HepG2 (cell line): ENCODE results near the gene THEMIS. TPM values are rescaled to one million over a fixed set of nuclear protein-coding genes. Genes with fewer than 3 reads are reported as not detected.

ENCODE experiments used
- ATAC-seq: fragments of 200-7000 bp; cut with Tn5 transposase; 3 replicates; pipeline ENCODE4 v1.9.1; 2020; ENCODE audit warnings: mild to moderate bottlenecking, moderate library complexity
- BruUV-seq: library from RNA; stranded (reverse); fragments of 400-500 nt; replicated peaks from 2 replicates; lab custom pipeline; 2021; lab: Mats Ljungman, UMichigan
- CTCF ChIA-PET: fragments of 300-600 bp; formaldehyde crosslinking; extraction: SDS; loops from one replicate; lab custom pipeline; 2021; ENCODE audit warnings: low total read pairs, inconsistent platforms, low intra/inter-chr PET ratio; lab: Yijun Ruan, JAX
- POLR2A ChIA-PET: fragments of 350-600 bp; sonication (Branson Sonifier 250); formaldehyde crosslinking; loops from one replicate; lab custom pipeline; 2020; ENCODE audit warnings: antibody characterized with exemption, inconsistent platforms; lab: Yijun Ruan, JAX
- DNase-seq: peaks from one replicate; pipeline ENCODE4 v3.0.0-alpha.2; 2015; ENCODE audit warnings: low spot score
- FAIRE-seq: peaks from 3 replicates; lab custom pipeline; 2011; peaks lifted over from hg19 to GRCh38; lab: Jason Lieb, UNC
- H2AFZ ChIP-seq: one replicate; pipeline ENCODE4 v1.6.1; 2011; ENCODE audit warnings: low read length, inconsistent platforms
- H3K27ac ChIP-seq: fragments of 300-600 bp; 3 replicates; pipeline ENCODE4 v1.8.0; 2011; ENCODE audit warnings: mixed run types, mild to moderate bottlenecking, mixed read lengths, low read length, inconsistent platforms; ENCODE audit not compliant: insufficient read depth; ENCODE audit errors: extremely low read length
- H3K27me3 ChIP-seq, 2 experiments: fragments of 200-600 bp in 1 of 2; 2 replicates in 1 of 2; 3 replicates in 1 of 2; pipeline versions ENCODE4 v1.6.0 to v1.8.0; 2011; ENCODE audit warnings: low read length in 2 of 2, mild to moderate bottlenecking in 2 of 2, moderate library complexity in 2 of 2, inconsistent platforms in 1 of 2; ENCODE audit not compliant: insufficient read depth in 2 of 2, control insufficient read depth in 1 of 2
- H3K36me3 ChIP-seq, 2 experiments: fragments of 200-600 bp in 1 of 2; replicated peaks in 1 of 2; 2 replicates in 1 of 2; 3 replicates in 1 of 2; pipeline versions ENCODE4 v1.5.1 to v1.8.0; 2011; ENCODE audit warnings: low read length in 2 of 2, inconsistent platforms in 1 of 2; ENCODE audit not compliant: insufficient read depth in 2 of 2, control insufficient read depth in 1 of 2
- H3K4me1 ChIP-seq: 2 replicates; pipeline ENCODE4 v1.5.1; 2012; ENCODE audit warnings: low read length, inconsistent platforms; ENCODE audit not compliant: insufficient read depth
- H3K4me2 ChIP-seq: 2 replicates; pipeline ENCODE4 v1.6.0; 2011; ENCODE audit warnings: low read depth, low read length, inconsistent platforms
- H3K4me3 ChIP-seq, 3 experiments: fragments of 200-600 bp in 1 of 3; sonication (generic), shearing (Covaris generic) in 1 of 3; replicated peaks in 1 of 3; 2 replicates each; pipeline ENCODE4 v1.5.1; 2011 to 2016; ENCODE audit warnings: low read length in 3 of 3, inconsistent platforms in 2 of 3, low read depth in 2 of 3, mild to moderate bottlenecking in 2 of 3, control low read depth in 1 of 3, mixed read lengths in 1 of 3; ENCODE audit not compliant: insufficient read depth in 1 of 3
- H3K79me2 ChIP-seq: one replicate; pipeline ENCODE4 v1.6.1; 2011; ENCODE audit warnings: low read length, inconsistent platforms; ENCODE audit not compliant: insufficient read depth
- H3K9ac ChIP-seq: 2 replicates; pipeline ENCODE4 v1.6.0; 2011; ENCODE audit warnings: mild to moderate bottlenecking, low read depth, low read length, inconsistent platforms; ENCODE audit not compliant: insufficient read depth
- H3K9me3 ChIP-seq: 2 replicates; pipeline ENCODE4 v1.5.1; 2012; ENCODE audit warnings: mild to moderate bottlenecking, low read length
- H4K20me1 ChIP-seq: 2 replicates; pipeline ENCODE4 v1.6.0; 2011; ENCODE audit warnings: inconsistent platforms, mild to moderate bottlenecking, low read length, moderate library complexity; ENCODE audit not compliant: insufficient read depth
- HNRNPK ChIP-seq: fragments of 200-400 bp; formaldehyde crosslinking; IDR thresholded peaks from 2 replicates; pipeline ENCODE4 v1.6.1; 2018; ENCODE audit warnings: low read length, low read depth, moderate library complexity, mild to moderate bottlenecking; ENCODE audit not compliant: poor library complexity, severe bottlenecking
- MZF1 ChIP-seq: sonication (generic); formaldehyde crosslinking; IDR thresholded peaks from 2 replicates; pipeline ENCODE4 v1.8.1; 2023; ENCODE audit warnings: mild to moderate bottlenecking, missing genetic modification reagents, borderline replicate concordance
- NR2F1 ChIP-seq, 2 experiments: fragments of 450-650 bp in 1 of 2; formaldehyde crosslinking in 1 of 2; IDR thresholded peaks; 2 replicates each; pipeline versions ENCODE4 v1.5.0 to v1.6.1; 2016 to 2020; ENCODE audit warnings: mild to moderate bottlenecking in 1 of 2, missing compliant biosample characterization in 1 of 2, missing genetic modification reagents in 1 of 2, moderate library complexity in 1 of 2
- SMYD3 ChIP-seq: sonication (generic); formaldehyde crosslinking; IDR thresholded peaks from 2 replicates; pipeline ENCODE4 v1.8.1; 2023; ENCODE audit warnings: mild to moderate bottlenecking, missing genetic modification reagents
- TOE1 ChIP-seq: sonication (generic); formaldehyde crosslinking; IDR thresholded peaks from 2 replicates; pipeline ENCODE4 v1.4.0; 2020; ENCODE audit warnings: mild to moderate bottlenecking, missing genetic modification reagents
- ZKSCAN1 ChIP-seq: fragments of 150-350 bp; IDR thresholded peaks from 2 replicates; pipeline ENCODE4 v1.6.1; 2014; ENCODE audit warnings: low read length
- ZMYM2 ChIP-seq: sonication (generic); formaldehyde crosslinking; IDR thresholded peaks from 2 replicates; pipeline ENCODE4 v1.8.0; 2022; ENCODE audit warnings: mild to moderate bottlenecking, missing genetic modification reagents
- ZNF337 ChIP-seq: sonication (generic); formaldehyde crosslinking; IDR thresholded peaks from 2 replicates; pipeline ENCODE4 v1.5.1; 2020; ENCODE audit warnings: missing genetic modification reagents, low read depth, mild to moderate bottlenecking, borderline replicate concordance
- ZNF550 ChIP-seq: sonication (generic); formaldehyde crosslinking; IDR thresholded peaks from 2 replicates; pipeline ENCODE4 v1.4.0; 2020; ENCODE audit warnings: mild to moderate bottlenecking, missing genetic modification reagents, borderline replicate concordance
- ZNF580 ChIP-seq: IDR thresholded peaks from 2 replicates; pipeline ENCODE4 v1.6.1; 2016; ENCODE audit warnings: low read depth, borderline replicate concordance
- ZNF605 ChIP-seq: sonication (generic); formaldehyde crosslinking; IDR thresholded peaks from 2 replicates; pipeline ENCODE4 v1.8.0; 2022; ENCODE audit warnings: mild to moderate bottlenecking, missing genetic modification reagents
- WGBS: methylation state at CpG from one replicate; pipeline ENCODE4 v1.1.6; 2017; ENCODE audit warnings: low lambda C conversion rate; 5-methylcytosine and 5-hydroxymethylcytosine counted together
- in situ Hi-C: cut with HindIII; loops from 2 replicates; pipeline ENCODE4 v1.10.0; 2017; ENCODE audit warnings: low pct_unique_long_range_greater_than_20kb; ENCODE audit not compliant: extremely low pct_ligation_motif_present
- intact Hi-C: fragments of 100-400 bp; cut with micrococcal nuclease; formaldehyde crosslinking; loops from one replicate; pipeline ENCODE4 v1.10.0; 2022; ENCODE audit not compliant: unreplicated experiment
- polyA plus RNA-seq, 8 experiments: library from polyadenylated mRNA; depleted of rRNA in 3 of 8; stranded (reverse) in 7 of 8; unstranded in 1 of 8; fragments of >200 nt; fragmentation: Illumina TruSeq in 4 of 8; extraction: Trizol in 4 of 8; gene quantifications; 2 replicates each; pipeline versions ENCODE4 v1.2.1 to v1.2.3, GENCODE V29; 2011 to 2016; ENCODE audit warnings: low read depth in 4 of 8, missing spikeins in 1 of 8, mixed read lengths in 1 of 8; ENCODE audit not compliant: insufficient read depth in 1 of 8
- total RNA-seq, 5 experiments: library from RNA; depleted of rRNA; stranded (reverse); fragments of >200 nt; fragmentation: Illumina TruSeq; extraction: Trizol; gene quantifications; 2 replicates each; pipeline ENCODE4 v1.2.3, GENCODE V29; 2016; ENCODE audit warnings: low read depth in 1 of 5

THEMIS gene
- total and polyA plus RNA-seq, 2 of the 13 experiments (the other 11 are each of a cell fraction or from before 2014, with no cell fraction given): not detected

GRCh38 chr6:127716465-127716864 lies 184.4 kb downstream of the THEMIS start:
- no TSS peak for BruUV-seq
- no peak for FAIRE-seq
- Histone ChIP-seq H3K27me3 (no peaks in the 10 kb centered on the region), H2AFZ (no peak overlapping the region), H3K36me3 (no peaks in the 10 kb centered on the region), H3K79me2 (no peaks in the 10 kb centered on the region), H4K20me1 (no peaks in the 10 kb centered on the region), H3K4me3 (no peak overlapping the region), H3K27ac (no peak overlapping the region), H3K4me2 (no peak overlapping the region), H3K9ac (no peak overlapping the region), H3K4me1 (no peaks in the 10 kb centered on the region), H3K9me3 (no peaks in the 10 kb centered on the region)
- CTCF ChIA-PET: no interaction called here
- TF ChIP-seq ZNF605 (CRISPR knock-in tag) (no peak), ZKSCAN1 (no peak), ZMYM2 (CRISPR knock-in tag) (no peak), ZNF550 (CRISPR knock-in tag) (no peak), TOE1 (CRISPR knock-in tag) (no peak), ZNF337 (CRISPR knock-in tag) (no peak), MZF1 (CRISPR knock-in tag) (no peak), SMYD3 (CRISPR knock-in tag) (no peak)
- DNase-seq: no peak
- POLR2A ChIA-PET: no interaction called here
- WGBS: 50% methylated on average over 2 of the region's 2 CpGs
- intact Hi-C loops: no loop called here
- in situ Hi-C loops: no loop called here
- no peak for ATAC-seq

GRCh38 chr6:127710668-127711067 lies 190.2 kb downstream of the THEMIS start:
- no peak overlapping the region for H3K9ac ChIP-seq
- no peak overlapping the region for H3K27ac ChIP-seq
- H4K20me1 ChIP-seq: no peaks in the 10 kb centered on the region
- DNase-seq (no peak), FAIRE-seq (no peak), ATAC-seq (no peak)
- in situ Hi-C loops: no loop called here
- TF ChIP-seq ZNF580 (CRISPR knock-in tag) (no peak), NR2F1 (CRISPR knock-in tag; IDR thresholded peaks at IDR 0.05) (no peak), HNRNPK (peak; percentile 64)
- no peak overlapping the region for H3K4me2 ChIP-seq
- no peaks in the 10 kb centered on the region for H3K79me2 ChIP-seq
- no peak overlapping the region for H3K4me3 ChIP-seq
- intact Hi-C loops: no loop called here
- H3K4me1 ChIP-seq: no peaks in the 10 kb centered on the region
- BruUV-seq: no TSS peak
- 59% methylated on average over 3 of the region's 3 CpGs for WGBS
- POLR2A ChIA-PET: no interaction called here
- no peaks in the 10 kb centered on the region for H3K9me3 ChIP-seq
- no peaks in the 10 kb centered on the region for H3K36me3 ChIP-seq
- no peaks in the 10 kb centered on the region for H3K27me3 ChIP-seq
- CTCF ChIA-PET: no interaction called here
- H2AFZ ChIP-seq: no peak overlapping the region
